CD4-positive, alpha-beta T cell treated with Interleukin-17A for 1 hour (primary cell): Measurements from ENCODE around the gene COA1.
"Not testable (repeated sequence)": the region's sequence is repeated elsewhere in the genome, so short reads cannot be mapped to it uniquely, and the experiment has no call there.

Experiments used
- DNase-seq: peaks from one replicate; pipeline ENCODE4 v3.0.0-alpha.2; 2020

The COA1 gene

GRCh38 chr7:43621729-43622448 lies 107.4 kb downstream of the COA1 start:
- DNase-seq: no peak

- DNase-seq: no peak
Measured at GRCh38 chr7:43619213-43620012, 109.9 kb downstream of the COA1 start.

GRCh38 chr7:43618073-43618472 lies 111.2 kb downstream of the COA1 start:
- no peak for DNase-seq

DNA sequence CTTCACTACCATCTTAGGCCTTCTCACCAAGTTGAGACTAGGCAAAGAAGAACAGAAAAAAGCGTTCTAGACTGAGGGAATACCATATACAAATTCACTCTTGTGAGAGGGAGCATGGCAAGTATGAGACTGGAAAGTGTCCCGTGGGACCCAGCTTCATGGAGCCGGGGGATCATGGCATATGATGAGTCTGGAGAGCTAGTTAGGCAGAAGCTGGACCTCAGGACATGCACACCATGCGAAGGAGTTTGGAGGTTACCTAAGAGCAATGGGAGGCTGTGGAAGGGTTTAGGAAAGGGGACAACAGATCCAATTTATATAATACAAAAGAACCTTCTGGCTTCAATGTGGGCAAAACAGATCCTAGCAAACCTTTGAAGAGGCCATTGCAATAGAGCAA lies 112.3 kb downstream of the COA1 start:
- no peak for DNase-seq

GRCh38 chr7:43615558-43616145 lies 113.7 kb downstream of the COA1 start:
- no peak for DNase-seq

- no peak for DNase-seq
Measured at GRCh38 chr7:43612599-43613589, 116.4 kb downstream of the COA1 start.

DNA sequence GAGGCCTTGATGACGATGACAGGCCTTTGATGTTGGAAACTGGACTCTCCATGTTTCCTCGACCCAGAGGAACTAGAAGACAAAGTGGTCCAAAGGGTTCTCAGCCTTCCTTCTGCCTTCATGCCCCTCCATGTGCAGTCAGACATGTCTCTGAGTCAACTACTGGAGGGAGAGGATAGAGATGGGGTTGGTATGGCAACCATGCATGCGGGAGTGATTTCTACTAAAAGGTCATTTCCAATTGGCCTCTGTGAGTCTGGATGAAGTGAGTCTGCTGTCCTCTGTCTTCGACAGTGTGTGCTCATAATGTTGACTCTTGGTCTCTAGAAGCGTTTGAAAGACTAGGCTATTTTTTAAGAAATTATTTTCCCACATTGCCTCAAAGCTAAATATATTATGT lies 117.2 kb downstream of the COA1 start:
- no peak for DNase-seq

GRCh38 chr7:43609097-43609496 lies 120.2 kb downstream of the COA1 start:
- no peak for DNase-seq

DNA sequence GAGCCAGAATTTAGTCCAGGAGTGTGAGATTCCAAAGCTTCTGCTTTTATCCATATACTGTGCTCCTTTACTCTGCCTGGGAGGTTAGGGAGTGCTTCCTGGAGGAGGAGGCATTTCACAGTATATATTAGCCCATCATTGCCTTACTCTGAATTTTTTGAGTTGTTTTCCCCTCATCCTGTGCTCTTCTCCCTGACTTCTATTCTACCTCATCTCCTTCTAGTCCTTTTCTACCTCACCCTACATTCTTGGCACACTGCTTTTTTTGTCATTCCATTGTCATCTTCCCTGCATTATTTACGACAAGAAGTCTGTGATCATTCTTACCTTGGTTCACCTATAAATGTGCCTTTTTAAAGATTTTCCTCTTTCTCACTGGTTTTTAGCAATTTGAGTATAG lies 125.1 kb downstream of the COA1 start:
- DNase-seq: no peak

- DNase-seq: no peak
Measured at GRCh38 chr7:43602256-43602655, 127.1 kb downstream of the COA1 start.

- DNase-seq: no peak
Measured at GRCh38 chr7:43600056-43600455, 129.3 kb downstream of the COA1 start.

DNA sequence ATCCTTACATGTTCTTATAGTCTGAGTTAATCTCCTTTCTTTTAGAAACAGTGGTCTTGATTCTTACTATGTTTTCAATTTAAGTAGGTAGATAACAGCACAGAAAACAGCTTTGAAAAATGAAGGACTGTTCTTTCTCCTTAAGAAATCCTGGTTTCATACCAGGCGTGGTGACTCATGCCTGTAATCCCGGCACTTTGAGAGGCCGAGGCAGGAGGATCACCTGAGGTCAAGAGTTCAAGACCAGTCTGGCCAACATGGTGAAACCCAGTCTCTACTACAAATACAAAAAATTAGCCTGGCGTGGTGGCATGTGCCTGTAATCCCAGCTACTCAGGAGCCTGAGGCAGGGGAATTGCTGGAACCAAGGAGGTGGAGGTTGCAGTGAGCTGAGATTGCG lies 132.9 kb downstream of the COA1 start:
- DNase-seq: not testable (repeated sequence)

- DNase-seq: no peak
Measured at GRCh38 chr7:43594020-43594419, 135.3 kb downstream of the COA1 start.

DNA sequence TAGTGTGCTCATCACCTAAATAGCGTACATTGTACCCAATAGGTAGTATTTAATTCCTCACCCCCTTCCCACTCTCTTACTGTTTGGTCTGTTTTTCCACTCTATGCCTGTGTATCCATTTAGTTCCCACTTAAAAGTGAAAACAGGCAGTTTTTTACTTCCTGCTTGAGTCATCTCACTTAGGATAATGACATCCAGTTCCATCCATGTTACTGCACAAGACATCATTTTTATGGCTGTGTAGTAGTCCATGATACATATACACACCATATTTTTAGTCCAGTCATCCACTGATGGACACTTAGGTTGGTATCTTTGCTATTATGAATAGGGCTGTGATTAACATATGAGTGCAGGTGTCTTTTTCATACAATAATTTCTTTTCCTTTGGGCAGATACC lies 136.3 kb downstream of the COA1 start:
- DNase-seq: no peak

DNA sequence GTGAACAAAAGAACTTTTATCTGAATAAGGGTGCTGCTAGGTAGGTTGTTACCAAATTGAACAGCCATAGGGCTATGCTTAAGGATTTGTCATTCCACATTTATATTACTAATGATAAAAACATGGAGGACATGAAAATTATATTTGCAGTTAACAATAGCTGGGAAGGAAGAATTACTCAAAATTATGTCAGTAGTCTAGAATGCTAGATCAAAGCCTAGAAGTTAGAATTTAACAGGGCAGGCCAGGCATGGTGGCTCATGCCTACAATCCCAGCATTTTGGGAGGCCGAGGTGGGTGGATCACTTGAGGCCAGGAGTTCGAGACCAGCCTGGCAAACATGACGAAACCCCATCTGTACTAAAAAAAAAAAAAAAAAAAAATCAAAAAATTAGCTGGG lies 137.0 kb downstream of the COA1 start:
- no peak for DNase-seq

DNA sequence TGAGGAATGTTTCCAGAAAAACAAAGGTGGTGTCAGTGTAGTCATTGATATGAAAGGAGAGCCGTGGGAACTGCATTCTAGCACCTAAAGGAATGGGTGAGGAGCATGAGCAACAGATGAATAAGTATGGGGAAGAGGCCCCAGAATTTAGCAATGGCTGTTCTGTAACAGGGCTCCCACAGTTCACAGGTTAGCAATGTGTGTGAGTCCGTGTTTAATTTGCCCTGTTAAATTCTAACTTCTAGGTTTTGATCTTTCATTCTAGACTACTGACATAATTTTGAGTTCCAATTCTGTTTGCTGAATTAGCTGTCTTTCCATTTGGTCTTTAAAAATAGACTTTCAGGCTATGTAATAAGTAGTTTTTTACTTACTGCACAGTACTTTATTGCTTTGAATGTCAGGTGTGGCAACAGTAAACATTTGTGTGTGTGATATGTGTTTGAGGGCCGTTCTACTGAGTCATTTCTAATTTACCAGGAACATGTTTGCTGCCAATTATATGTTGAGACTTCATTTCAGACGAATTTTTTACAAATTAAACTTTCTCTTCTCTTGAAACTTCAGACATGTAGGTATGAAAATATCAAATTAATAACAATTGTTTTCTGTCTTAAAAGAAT lies 137.7 kb downstream of the COA1 start:
- DNase-seq: no peak

GRCh38 chr7:43590862-43591557 lies 138.3 kb downstream of the COA1 start:
- no peak for DNase-seq

- DNase-seq: no peak
Measured at GRCh38 chr7:43589728-43590127, 139.6 kb downstream of the COA1 start.
